Tibial artery (tissue), 4 donors: Measurements from ENCODE around the gene SCGB3A1.

ENCODE experiments used
- DNase-seq, 2 donors: peaks; one replicate each; pipeline ENCODE4 v3.0.0-alpha.2; 2019
- H3K27ac ChIP-seq, 2 donors: fragments of 200-600 bp; sonication (generic) in 1 of 2; 1 replicate in 1 of 2; 2 replicates in 1 of 2; pipeline ENCODE4 v1.5.1; 2018 to 2019; ENCODE audit warnings: mild to moderate bottlenecking in 1 of 2
- H3K27me3 ChIP-seq, 2 donors: fragments of 200-600 bp; sonication (generic) in 1 of 2; one replicate each; pipeline versions ENCODE4 v1.5.1 to v1.6.0; 2016 to 2019
- H3K36me3 ChIP-seq, 3 donors: fragments of 200-600 bp; sonication (generic) in 2 of 3; one replicate each; pipeline ENCODE4 v1.5.1; 2016 to 2019; ENCODE audit warnings: mild to moderate bottlenecking in 2 of 3
- H3K4me1 ChIP-seq, 4 donors: fragments of 200-600 bp; sonication (generic) in 2 of 4; 1 replicate in 3 of 4; 2 replicates in 1 of 4; pipeline ENCODE4 v1.5.1; 2016 to 2019
- H3K4me3 ChIP-seq, 2 donors: fragments of 200-600 bp; sonication (generic) in 1 of 2; 1 replicate in 1 of 2; 2 replicates in 1 of 2; pipeline ENCODE4 v1.5.1; 2018 to 2019; ENCODE audit warnings: mild to moderate bottlenecking in 2 of 2
- H3K9me3 ChIP-seq, 3 donors: fragments of 200-600 bp; sonication (generic) in 1 of 3; one replicate each; pipeline ENCODE4 v1.5.1; 2016 to 2019
- CTCF ChIP-seq, 2 experiments: fragments of 200-600 bp in 1 of 2; fragments of 450-650 bp in 1 of 2; IDR thresholded peaks; one replicate each; pipeline ENCODE4 v1.5.1; 2017 to 2019; ENCODE audit warnings: antibody characterized with exemption in 2 of 2, mild to moderate bottlenecking in 1 of 2, moderate library complexity in 1 of 2
- intact Hi-C: fragments of 100-400 bp; cut with DNase I; formaldehyde crosslinking; loops from one replicate; pipeline ENCODE4 v1.15.0; 2023; ENCODE audit warnings: low total_unique reads

SCGB3A1 gene

GRCh38 chr5:180618829-180619562, 27.7 kb upstream of the SCGB3A1 start:
- TF ChIP-seq CTCF (IDR thresholded peaks at IDR 0.05), result no peak
- Histone ChIP-seq H3K4me3 (peak overlapping the region in 1 of 2 donors; percentile 31), H3K27me3 (peaks cover 0 to 45% of the 10 kb centered on the region in 2 donors), H3K9me3 (no peaks in the 10 kb centered on the region), H3K27ac (no peak overlapping the region), H3K4me1 (peaks cover 0 to 8% (median 4%) of the 10 kb centered on the region in 4 donors), H3K36me3 (no peaks in the 10 kb centered on the region)
- intact Hi-C loops, result no loop called here
- no peak for DNase-seq

DNA sequence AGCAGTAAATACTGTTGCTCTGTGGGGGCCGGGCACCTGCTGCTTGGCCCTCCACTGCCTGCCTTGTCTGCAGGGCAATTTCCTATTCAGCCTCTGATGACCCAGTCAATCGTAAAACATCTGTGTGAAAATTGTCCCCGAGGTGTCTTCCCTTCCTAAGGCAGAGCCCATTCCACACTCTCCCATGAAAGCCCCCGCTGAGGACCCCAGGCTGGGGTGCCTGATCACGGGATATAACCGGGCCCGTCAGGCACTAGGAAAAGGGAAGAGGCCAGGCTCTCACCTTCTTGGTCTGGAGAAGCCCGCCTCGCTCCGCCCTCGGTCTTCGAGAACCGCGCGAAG, 27.2 kb upstream of the SCGB3A1 start:
- Histone ChIP-seq H3K27me3 (peaks cover 0 to 45% of the 10 kb centered on the region in 2 donors), H3K36me3 (no peaks in the 10 kb centered on the region), H3K4me3 (peak overlapping the region in 1 of 2 donors; percentile 31), H3K9me3 (no peaks in the 10 kb centered on the region), H3K27ac (no peak overlapping the region), H3K4me1 (peaks cover 0 to 8% (median 4%) of the 10 kb centered on the region in 4 donors)
- intact Hi-C loops, result no loop called here
- DNase-seq, result no peak
- TF ChIP-seq CTCF (IDR thresholded peaks at IDR 0.05), result no peak

DNA sequence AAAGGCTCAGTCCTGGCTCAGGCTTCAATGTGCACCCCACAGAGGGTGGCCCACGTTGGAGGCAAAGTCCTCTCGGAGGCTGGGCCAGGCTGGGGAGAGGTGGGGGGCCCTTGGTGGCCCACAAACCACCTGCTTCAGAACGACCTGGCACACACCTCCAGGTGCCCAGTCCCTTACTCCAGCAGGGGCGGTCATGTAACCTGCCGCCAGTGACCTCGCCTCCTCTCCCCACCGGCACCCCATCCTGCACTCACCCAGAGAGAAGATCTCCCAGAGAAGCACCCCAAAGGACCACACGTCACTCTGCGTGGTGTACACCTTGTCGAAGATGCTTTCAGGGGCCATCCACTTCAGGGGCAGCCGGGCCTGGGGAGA, 22.5 kb upstream of the SCGB3A1 start:
- Histone ChIP-seq H3K4me1 (peaks cover 0 to 5% (median 3%) of the 10 kb centered on the region in 4 donors), H3K9me3 (no peaks in the 10 kb centered on the region), H3K4me3 (no peak overlapping the region), H3K27ac (no peak overlapping the region), H3K36me3 (no peaks in the 10 kb centered on the region), H3K27me3 (peaks cover 0 to 32% of the 10 kb centered on the region in 2 donors)
- DNase-seq, result no peak
- no peak for TF ChIP-seq CTCF (IDR thresholded peaks at IDR 0.05)
- intact Hi-C loops, result no loop called here

DNA sequence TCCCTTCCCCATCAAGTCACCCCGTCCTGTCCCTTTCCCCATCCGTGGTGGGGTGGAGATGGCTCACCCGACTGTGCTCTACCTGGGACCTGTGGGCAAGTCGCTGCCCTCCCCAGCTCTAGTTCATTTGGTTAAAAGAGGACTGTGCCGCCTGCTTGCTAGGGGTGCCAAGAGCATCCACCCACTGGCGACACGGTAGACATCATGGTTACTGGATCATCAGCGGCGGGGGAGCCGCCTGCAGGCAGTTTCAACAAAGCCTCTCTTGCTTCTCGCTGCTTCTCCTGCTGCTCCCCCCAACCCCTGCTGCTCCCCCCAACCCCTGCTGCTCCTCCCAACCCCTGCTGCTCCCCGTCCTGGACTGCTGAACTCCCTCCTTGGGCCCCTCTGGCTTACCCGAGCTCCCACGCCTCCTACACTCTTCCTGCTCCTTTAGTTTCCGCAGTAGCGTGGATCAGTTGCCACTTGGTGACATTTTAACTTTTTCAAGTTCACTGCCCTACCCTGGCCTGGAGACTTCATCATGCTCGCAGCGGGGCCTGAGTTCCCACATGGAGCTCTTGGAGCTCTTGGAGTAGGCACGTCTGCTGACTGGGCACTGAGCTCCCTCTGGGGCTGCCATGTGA, 22.0 kb upstream of the SCGB3A1 start:
- no peak overlapping the region for H3K27ac ChIP-seq
- H3K4me3 ChIP-seq, result no peak overlapping the region
- no peak for DNase-seq
- no peaks in the 10 kb centered on the region for H3K9me3 ChIP-seq
- TF ChIP-seq CTCF (IDR thresholded peaks at IDR 0.05), result no peak
- H3K27me3 ChIP-seq, result peaks cover 0 to 30% of the 10 kb centered on the region in 2 donors
- no peaks in the 10 kb centered on the region for H3K36me3 ChIP-seq
- H3K4me1 ChIP-seq, result peaks cover 0 to under 1% (median 0%) of the 10 kb centered on the region in 4 donors
- intact Hi-C loops, result no loop called here

DNA sequence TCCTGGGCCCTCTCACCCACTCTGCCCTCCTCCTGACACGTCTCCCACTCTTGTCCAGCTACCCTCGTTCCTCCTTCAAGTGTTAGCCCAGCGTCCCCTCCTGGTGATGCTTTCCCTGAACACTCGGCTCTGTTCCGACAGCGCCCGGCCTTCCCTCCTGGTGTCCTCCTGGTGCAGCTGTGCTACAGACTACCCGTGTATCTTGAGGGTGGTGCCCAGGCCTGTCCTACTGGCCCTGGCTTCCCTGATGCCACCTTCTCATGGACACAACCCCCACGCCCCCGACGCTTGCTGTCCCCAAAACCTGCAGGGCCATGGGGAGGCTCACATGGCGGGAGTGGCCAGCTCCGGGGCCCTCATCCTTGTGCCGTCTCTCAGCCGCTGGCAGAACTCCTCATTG, 21.4 kb upstream of the SCGB3A1 start:
- DNase-seq, result no peak
- Histone ChIP-seq H3K27me3 (peaks cover 0 to 30% of the 10 kb centered on the region in 2 donors), H3K4me3 (no peak overlapping the region), H3K27ac (no peak overlapping the region), H3K36me3 (no peaks in the 10 kb centered on the region), H3K9me3 (no peaks in the 10 kb centered on the region), H3K4me1 (no peaks in the 10 kb centered on the region)
- intact Hi-C loops, result no loop called here
- no peak for TF ChIP-seq CTCF (IDR thresholded peaks at IDR 0.05)
